A673 (cell line): Measurements from ENCODE around the gene NES. TPM values are rescaled to one million over a fixed set of nuclear protein-coding genes. Genes with fewer than 3 reads are reported as not detected.

Experiments used
- BruUV-seq: library from RNA; stranded (reverse); fragments of 400-500 nt; replicated peaks from 2 replicates; lab custom pipeline; 2021; lab: Mats Ljungman, UMichigan
- CTCF ChIA-PET: fragments of 300-600 bp; sonication (Branson Sonifier 250); formaldehyde crosslinking; loops from one replicate; lab custom pipeline; 2022; ENCODE audit warnings: antibody characterized with exemption; lab: Charles Lee
- POLR2A ChIA-PET: fragments of 300-600 bp; sonication (Branson Sonifier 250); formaldehyde crosslinking; loops from one replicate; lab custom pipeline; 2022; ENCODE audit warnings: antibody characterized with exemption; ENCODE audit not compliant: low non-redundant PET; lab: Charles Lee
- DNase-seq: peaks from one replicate; pipeline ENCODE4 v3.0.0-alpha.2; 2015; ENCODE audit warnings: low spot score
- H3K27ac ChIP-seq: fragments of 200-600 bp; sonication (generic); 2 replicates; pipeline ENCODE4 v1.5.1; 2016; ENCODE audit warnings: mixed run types, low read depth, mild to moderate bottlenecking, mixed read lengths, antibody characterized with exemption, low read length; ENCODE audit not compliant: poor library complexity, severe bottlenecking
- H3K27me3 ChIP-seq: fragments of 200-600 bp; sonication (generic); replicated peaks from 2 replicates; pipeline ENCODE4 v1.6.1; 2017; ENCODE audit warnings: mixed run types, low read depth, mild to moderate bottlenecking, mixed read lengths, antibody characterized with exemption, low read length; ENCODE audit not compliant: insufficient read depth, poor library complexity
- H3K36me3 ChIP-seq: fragments of 200-600 bp; sonication (generic); 2 replicates; pipeline ENCODE4 v1.6.1; 2016; ENCODE audit warnings: mixed run types, mild to moderate bottlenecking, mixed read lengths, antibody characterized with exemption, low read length; ENCODE audit not compliant: insufficient read depth, poor library complexity, severe bottlenecking
- H3K4me1 ChIP-seq: fragments of 200-600 bp; sonication (generic); 2 replicates; pipeline ENCODE4 v1.6.1; 2017; ENCODE audit warnings: mixed run types, mild to moderate bottlenecking, mixed read lengths, antibody characterized with exemption, low read length; ENCODE audit not compliant: insufficient read depth, poor library complexity, severe bottlenecking
- H3K4me3 ChIP-seq: fragments of 200-600 bp; sonication (generic); 2 replicates; pipeline ENCODE4 v1.5.1; 2016; ENCODE audit warnings: low read depth, mixed run types, mild to moderate bottlenecking, mixed read lengths, low read length; ENCODE audit not compliant: poor library complexity, severe bottlenecking
- H3K9me3 ChIP-seq: fragments of 200-600 bp; sonication (generic); 2 replicates; pipeline ENCODE4 v1.6.1; 2016; ENCODE audit warnings: mixed run types, low read depth, mild to moderate bottlenecking, mixed read lengths, antibody characterized with exemption, low read length; ENCODE audit not compliant: poor library complexity, severe bottlenecking
- EZH2 ChIP-seq: fragments of 200-600 bp; sonication (generic); IDR thresholded peaks from 2 replicates; pipeline ENCODE4 v1.6.1; 2017; ENCODE audit warnings: borderline replicate concordance, low read depth, mild to moderate bottlenecking, mixed read lengths, antibody characterized with exemption, low read length; ENCODE audit not compliant: poor library complexity, severe bottlenecking
- intact Hi-C: fragments of 100-400 bp; cut with micrococcal nuclease; formaldehyde crosslinking; loops from one replicate; pipeline ENCODE4 v1.10.0; 2022; ENCODE audit not compliant: unreplicated experiment
- total RNA-seq: library from RNA; stranded (reverse); gene quantifications from 2 replicates; pipeline ENCODE4 v1.2.3, GENCODE V29; 2021
- TF ChIP-seq, protein P1 (sequence below): fragments of 300-800, 200-600 bp; sonication (generic); conservative IDR thresholded peaks from 2 replicates; pipeline ENCODE4 v1.5.1; 2017; ENCODE audit warnings: low read depth, mild to moderate bottlenecking, antibody characterized with exemption, low read length, moderate library complexity, mixed read lengths

NES gene
- total RNA-seq, 1 experiment from 2014 or later: 8.7 TPM

DNA sequence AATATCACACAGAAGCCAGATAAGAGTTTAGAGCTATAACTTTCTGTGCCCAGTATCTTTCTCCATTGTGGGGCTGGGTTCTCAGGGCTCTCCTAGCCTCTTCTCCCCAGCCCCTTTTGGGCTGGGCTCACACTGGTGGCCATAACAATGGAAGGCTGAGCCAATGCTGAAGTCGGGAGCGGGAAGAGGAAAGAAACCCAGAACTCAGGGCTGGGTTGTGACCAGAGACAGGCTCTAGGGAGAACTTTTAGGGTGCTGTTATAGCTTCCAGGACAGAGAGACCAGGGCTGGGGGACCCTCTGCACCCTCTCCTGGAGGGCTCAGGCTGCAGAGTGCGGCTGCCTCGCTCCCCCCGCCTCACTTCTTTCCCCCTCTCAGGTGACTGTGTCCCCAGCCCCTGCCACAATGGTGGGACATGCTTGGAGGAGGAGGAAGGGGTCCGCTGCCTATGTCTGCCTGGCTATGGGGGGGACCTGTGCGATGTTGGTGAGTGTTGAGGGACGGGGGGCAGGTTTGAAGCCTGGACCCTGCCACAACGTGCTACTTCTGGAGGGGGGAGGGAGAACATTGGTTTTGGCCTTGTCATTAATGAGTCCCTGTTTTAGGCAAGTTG lies 21.2 kb downstream of the NES start:
- Histone ChIP-seq H3K9me3 (no peaks in the 10 kb centered on the region), H3K4me1 (peaks cover 18% of the 10 kb centered on the region), H3K4me3 (no peak overlapping the region), H3K27ac (no peak overlapping the region), H3K27me3 (peaks cover 64% of the 10 kb centered on the region), H3K36me3 (no peaks in the 10 kb centered on the region)
- BruUV-seq: no TSS peak
- no peak for TF ChIP-seq EZH2
- TF ChIP-seq, protein P1, sequence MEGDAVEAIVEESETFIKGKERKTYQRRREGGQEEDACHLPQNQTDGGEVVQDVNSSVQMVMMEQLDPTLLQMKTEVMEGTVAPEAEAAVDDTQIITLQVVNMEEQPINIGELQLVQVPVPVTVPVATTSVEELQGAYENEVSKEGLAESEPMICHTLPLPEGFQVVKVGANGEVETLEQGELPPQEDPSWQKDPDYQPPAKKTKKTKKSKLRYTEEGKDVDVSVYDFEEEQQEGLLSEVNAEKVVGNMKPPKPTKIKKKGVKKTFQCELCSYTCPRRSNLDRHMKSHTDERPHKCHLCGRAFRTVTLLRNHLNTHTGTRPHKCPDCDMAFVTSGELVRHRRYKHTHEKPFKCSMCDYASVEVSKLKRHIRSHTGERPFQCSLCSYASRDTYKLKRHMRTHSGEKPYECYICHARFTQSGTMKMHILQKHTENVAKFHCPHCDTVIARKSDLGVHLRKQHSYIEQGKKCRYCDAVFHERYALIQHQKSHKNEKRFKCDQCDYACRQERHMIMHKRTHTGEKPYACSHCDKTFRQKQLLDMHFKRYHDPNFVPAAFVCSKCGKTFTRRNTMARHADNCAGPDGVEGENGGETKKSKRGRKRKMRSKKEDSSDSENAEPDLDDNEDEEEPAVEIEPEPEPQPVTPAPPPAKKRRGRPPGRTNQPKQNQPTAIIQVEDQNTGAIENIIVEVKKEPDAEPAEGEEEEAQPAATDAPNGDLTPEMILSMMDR: no peak
- no peak for DNase-seq
- intact Hi-C loops: no loop called here
- CTCF ChIA-PET: interaction anchor here (1.0 to 1.6 kb wide), 5 partner anchors 9 to 270 kb away, joined by 3 to 6 read pairs (median 3); no protein-coding TSS in a partner anchor
- POLR2A ChIA-PET: no interaction called here

DNA sequence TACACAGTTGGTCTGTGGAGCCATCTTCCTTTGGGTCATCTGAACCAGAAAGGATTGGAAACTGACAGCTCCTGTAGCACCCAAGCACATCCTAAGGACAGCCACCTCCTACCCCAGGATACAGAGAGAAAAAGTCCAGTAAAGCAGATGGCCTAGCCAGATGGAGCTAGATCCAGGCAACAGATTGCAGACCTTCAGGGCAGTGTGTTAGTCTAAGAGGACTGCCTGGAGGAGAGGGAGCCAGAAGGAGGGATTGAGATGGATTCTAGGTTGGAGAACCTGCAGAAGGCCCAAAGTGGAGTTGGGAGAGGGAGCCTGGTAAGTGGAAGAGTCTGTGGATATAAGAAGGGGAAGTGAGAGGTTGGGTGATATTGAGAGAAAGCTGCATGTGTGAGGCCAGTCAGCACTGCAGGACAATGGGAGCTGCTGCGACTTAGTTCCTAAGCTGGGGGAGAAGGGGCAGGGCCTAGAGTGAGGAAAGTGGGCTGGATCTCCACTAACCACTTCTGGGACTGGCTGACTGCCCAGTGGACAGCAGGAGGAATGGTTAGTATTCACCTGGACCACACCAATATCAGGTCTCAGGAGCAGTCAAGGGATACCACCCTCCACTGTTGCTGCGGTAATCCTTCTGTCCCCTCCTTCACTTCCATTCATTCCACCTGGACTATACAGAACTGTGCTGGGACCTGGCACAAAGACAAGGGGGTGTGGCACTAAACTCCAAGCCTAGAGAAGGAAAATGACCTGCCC lies 21.9 kb downstream of the NES start:
- H3K27me3 ChIP-seq: peaks cover 71% of the 10 kb centered on the region
- H3K4me3 ChIP-seq: no peak overlapping the region
- no TSS peak for BruUV-seq
- peaks cover 11% of the 10 kb centered on the region for H3K4me1 ChIP-seq
- ChIA-PET POLR2A (no interaction called here), CTCF (interaction anchor here (1.0 to 1.5 kb wide), 2 partner anchors 26 to 29 kb away, joined by 3 read pairs; no protein-coding TSS in a partner anchor)
- intact Hi-C loops: no loop called here
- H3K9me3 ChIP-seq: no peaks in the 10 kb centered on the region
- DNase-seq: no peak
- TF ChIP-seq EZH2: no peak
- no peaks in the 10 kb centered on the region for H3K36me3 ChIP-seq
- no peak overlapping the region for H3K27ac ChIP-seq

DNA sequence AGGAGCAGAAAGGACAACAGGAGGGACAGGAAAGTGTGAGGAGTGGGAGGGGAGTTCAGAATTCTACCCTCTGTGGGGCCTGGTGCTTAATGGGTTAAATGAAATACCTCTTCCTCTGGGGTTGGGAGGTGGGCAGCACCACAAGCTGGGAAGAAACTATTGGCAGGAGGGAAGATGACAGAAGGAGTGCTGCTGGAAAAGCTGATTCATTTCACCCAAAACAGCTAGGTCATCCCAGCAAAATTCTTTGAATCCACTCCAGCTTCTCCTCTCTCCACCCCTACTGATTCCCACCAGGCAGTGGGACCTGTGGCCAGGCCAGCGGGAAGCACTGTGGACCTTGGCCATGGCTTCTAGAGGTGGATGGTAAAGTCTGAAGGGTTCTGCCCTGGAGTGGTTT lies 22.5 kb downstream of the NES start:
- BruUV-seq: no TSS peak
- H3K9me3 ChIP-seq: no peaks in the 10 kb centered on the region
- CTCF ChIA-PET: interaction anchor here (1.5 kb wide), 1 partner anchor 28 kb away, joined by 3 read pairs; no protein-coding TSS in a partner anchor
- H3K4me3 ChIP-seq: no peak overlapping the region
- no peak for DNase-seq
- intact Hi-C loops: no loop called here
- H3K4me1 ChIP-seq: peaks cover 8% of the 10 kb centered on the region
- POLR2A ChIA-PET: no interaction called here
- H3K27me3 ChIP-seq: peaks cover 77% of the 10 kb centered on the region
- H3K36me3 ChIP-seq: no peaks in the 10 kb centered on the region
- TF ChIP-seq, protein P1: no peak
- TF ChIP-seq EZH2: no peak
- H3K27ac ChIP-seq: no peak overlapping the region
